SK-MEL-5 (cell line): ENCODE data around the gene STARD10. TPM values are rescaled to one million over a fixed set of nuclear protein-coding genes. Genes with fewer than 3 reads are reported as not detected.
"Not testable (repeated sequence)": the region's sequence is repeated elsewhere in the genome, so short reads cannot be mapped to it uniquely, and the experiment has no call there.

ENCODE experiments used
- DNase-seq: peaks from one replicate; pipeline ENCODE4 v3.0.0-alpha.2; 2016; ENCODE audit warnings: low read depth, low spot score
- in situ Hi-C: cut with HindIII; loops from 2 replicates; pipeline ENCODE4 v1.10.0; 2016; ENCODE audit warnings: low sequenced_read_pairs, high pct_unique_total_duplicates, low pct_unique_long_range_greater_than_20kb
- total RNA-seq: library from RNA; depleted of rRNA; stranded (reverse); fragments of >200 nt; shearing (Covaris generic); gene quantifications from 2 replicates; pipeline ENCODE4 v1.2.3, GENCODE V29; 2014

The STARD10 gene
- total RNA-seq, 1 experiment from 2014 or later = 65.4 TPM

GRCh38 chr11:72814286-72815109, 20.7 kb upstream of the STARD10 start, which contains the start of gene ATG16L2:
ATG16L2 (plus strand) TSS chr11:72814411; CDS start chr11:72814446, 35 bp downstream.
- peak; percentile 87 for DNase-seq
- in situ Hi-C loops = no loop called here

DNA sequence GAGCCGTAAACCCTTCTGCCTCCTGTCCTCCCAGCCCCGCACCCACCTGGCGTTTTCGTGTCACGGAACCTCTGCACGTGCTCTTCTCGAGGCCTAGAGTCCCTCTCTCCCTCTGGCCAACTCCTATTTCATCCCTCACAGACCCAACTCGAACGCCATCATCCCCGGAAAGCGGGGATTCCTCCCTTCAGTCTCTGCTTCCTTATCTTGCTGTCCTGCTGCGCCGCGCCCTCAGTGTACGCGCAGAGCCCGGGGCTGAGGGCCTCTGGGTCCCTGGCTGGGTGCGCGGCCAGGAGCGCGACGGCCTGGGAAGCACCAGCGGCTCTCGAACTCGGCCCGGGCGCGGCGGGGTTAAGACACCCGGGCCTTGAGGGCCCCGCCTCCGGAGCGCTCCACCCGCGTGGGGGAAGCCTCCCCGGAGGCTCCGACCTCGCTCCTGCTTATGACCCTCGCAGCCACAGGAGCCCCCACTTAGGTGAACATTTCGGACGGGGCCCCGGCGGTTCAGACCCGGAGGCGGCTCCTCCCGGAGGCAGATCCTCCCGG, 20.0 kb upstream of the STARD10 start:
- in situ Hi-C loops = no loop called here
- DNase-seq = peak; percentile 83

GRCh38 chr11:72812967-72813739, 19.3 kb upstream of the STARD10 start:
- in situ Hi-C loops = no loop called here
- DNase-seq = peak; percentile 87

DNA sequence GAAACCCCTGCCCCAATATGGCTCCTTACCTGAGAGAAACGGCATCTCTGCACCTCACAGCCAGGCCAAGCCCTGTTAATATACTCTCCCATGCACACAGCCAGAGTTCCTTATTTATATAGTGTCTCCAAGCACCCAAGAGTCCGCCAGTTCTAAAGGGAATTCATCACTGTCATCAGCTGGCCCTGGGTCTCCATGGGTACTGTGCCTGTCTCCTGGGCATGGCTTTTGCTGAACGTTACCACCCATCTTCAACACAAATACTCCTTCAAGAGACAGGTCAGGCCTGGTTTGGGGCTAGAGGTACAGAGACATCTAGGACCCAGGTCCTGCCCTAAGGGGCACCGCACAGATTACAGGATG, 18.7 kb upstream of the STARD10 start:
- in situ Hi-C loops = no loop called here
- no peak for DNase-seq

- DNase-seq, in situ Hi-C loops: not testable (repeated sequence)
These were observed 17.8 kb upstream of the STARD10 start for GRCh38 chr11:72811686-72812085.

DNA sequence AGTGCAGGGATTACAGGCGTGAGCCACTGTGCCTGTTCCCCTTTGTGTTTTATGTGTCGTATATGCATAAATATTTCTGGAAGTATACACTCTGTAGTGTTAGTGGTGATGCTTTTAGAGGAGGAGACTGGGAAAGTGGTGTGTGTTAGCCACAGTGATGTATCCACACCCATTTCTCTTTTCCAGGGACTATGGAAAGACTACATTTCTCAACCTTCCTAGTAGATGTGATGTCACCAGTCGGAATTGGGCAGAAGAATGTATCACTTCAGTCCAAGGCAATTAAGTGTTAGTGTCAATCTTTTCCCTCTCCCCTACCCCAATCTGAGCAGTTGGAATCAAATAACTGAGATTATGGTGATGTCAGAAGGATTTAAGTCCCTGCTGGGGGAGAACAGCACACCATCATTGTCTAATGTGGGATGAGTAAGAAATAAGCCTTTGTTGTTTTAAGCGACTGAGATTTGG, 14.5 kb upstream of the STARD10 start:
- in situ Hi-C loops = no loop called here
- DNase-seq = no peak

GRCh38 chr11:72807792-72808191, 13.9 kb upstream of the STARD10 start:
- DNase-seq = no peak
- in situ Hi-C loops = no loop called here

- no peak for DNase-seq
- in situ Hi-C loops = no loop called here
These were observed 13.3 kb upstream of the STARD10 start for GRCh38 chr11:72807021-72807693.

GRCh38 chr11:72806378-72806777, 12.5 kb upstream of the STARD10 start:
- in situ Hi-C loops = not testable (repeated sequence)

DNA sequence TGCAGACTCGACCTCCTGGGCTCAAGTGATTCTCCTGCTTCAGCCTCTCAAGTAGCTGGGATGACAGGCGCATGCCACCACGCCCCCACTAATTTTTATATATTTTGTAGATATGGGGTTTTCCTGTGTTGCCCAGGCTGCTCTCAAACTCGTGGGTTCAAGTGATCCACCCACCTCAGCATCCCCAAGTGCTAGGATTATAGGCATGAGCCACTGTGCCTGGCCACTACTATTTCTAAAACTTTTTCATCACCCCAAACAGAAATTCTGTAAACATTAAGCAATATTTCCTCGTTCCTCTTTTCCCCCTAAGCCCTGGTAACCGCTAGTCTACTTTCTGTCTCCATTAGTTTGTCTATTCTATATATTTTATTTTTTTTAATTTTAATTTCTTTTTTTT, 11.4 kb upstream of the STARD10 start:
- in situ Hi-C loops = no loop called here
- no peak for DNase-seq

More at GRCh38 chr11:72806378-72806777, 12.5 kb upstream of the STARD10 start:
- not testable (repeated sequence) for DNase-seq

DNA sequence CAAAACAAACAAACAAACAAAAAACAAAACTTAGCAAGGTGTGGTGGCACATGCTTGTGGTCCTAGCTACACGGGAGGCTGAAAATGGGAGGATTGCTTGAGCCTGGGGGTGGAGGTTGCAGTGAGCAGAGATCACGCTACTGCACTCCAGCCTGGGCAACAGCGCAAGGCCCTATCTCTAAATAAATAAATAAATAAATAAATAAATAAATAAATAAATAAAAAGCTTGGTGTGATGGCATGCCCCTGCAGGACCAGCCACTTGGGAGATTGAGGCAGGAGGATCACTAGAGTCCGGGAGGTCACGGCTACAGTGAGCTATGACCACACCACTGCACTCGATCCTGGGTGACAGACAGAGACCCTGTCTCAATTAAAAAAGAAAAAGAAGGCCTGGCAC, 9.0 kb upstream of the STARD10 start:
- no peak for DNase-seq
- in situ Hi-C loops = no loop called here

GRCh38 chr11:72799441-72799840, 5.6 kb upstream of the STARD10 start:
- in situ Hi-C loops = no loop called here
- no peak for DNase-seq

GRCh38 chr11:72798361-72798760, 4.5 kb upstream of the STARD10 start:
- DNase-seq = no peak
- in situ Hi-C loops = no loop called here

GRCh38 chr11:72793076-72793424, 797 bp downstream of the STARD10 start:
- no peak for DNase-seq
- in situ Hi-C loops = no loop called here

DNA sequence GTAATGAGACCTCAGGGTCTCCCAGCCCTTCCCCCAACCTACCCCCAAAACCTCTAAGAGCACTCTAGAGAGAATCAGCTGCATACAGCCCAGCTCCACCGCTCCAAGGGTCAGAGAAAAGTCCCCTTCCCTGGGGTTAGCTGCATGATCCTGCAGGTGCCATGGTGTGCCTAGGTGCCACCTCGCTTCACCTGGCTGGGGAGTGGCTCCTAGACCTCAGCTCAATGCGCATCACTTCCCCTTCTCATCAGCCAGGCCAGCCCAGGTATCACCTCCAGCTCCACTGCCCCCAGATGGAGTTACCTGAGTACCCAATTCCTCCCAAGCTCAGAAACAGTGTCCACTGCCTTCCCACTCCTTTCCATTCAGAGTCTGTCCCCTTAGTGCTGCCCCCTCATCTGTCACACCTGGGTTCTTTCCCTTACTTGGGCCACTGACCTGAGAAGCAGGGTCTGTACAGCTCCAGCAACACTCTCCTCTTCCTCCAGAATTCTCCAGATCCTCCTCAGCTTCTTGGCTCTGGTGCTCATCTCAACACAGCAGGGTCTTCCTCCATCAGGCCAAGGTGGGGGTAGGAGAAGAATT, 1.3 kb downstream of the STARD10 start:
- DNase-seq = no peak
- in situ Hi-C loops = no loop called here

- DNase-seq, in situ Hi-C loops: not testable (repeated sequence)
These were observed 2.6 kb downstream of the STARD10 start for GRCh38 chr11:72791228-72791627.

- in situ Hi-C loops = no loop called here
- DNase-seq = no peak
These were observed 4.2 kb downstream of the STARD10 start for GRCh38 chr11:72789493-72790131.
